Measurements from ENCODE around the gene TNFSF13B. TPM values are rescaled to one million over a fixed set of nuclear protein-coding genes. Genes with fewer than 3 reads are reported as not detected.

The TNFSF13B gene
- total RNA-seq, 1 donor from 2014 or later = 2.1 TPM

DNA sequence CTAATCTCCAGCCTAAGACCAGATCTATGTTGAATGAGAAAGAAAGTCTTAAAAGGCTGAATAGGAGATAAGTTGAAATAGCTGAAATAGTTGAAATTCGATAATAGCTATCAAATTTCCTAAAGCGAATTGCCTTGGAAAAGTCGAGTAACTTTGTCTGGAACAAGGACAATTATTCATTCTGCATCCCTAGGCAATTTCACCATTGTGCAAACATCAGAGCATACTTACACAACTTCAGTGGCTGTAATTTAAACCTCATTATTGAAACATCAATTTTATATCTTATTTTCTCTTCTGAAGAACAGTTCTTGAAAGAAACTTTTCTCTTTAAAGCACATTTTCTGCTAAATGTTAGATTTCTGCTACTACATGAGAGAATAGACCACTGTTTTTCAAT is 13.6 kb downstream of the TNFSF13B start:
- no peaks in the 10 kb centered on the region for H3K9me3 Mint-ChIP-seq
- TF ChIP-seq, protein P1, sequence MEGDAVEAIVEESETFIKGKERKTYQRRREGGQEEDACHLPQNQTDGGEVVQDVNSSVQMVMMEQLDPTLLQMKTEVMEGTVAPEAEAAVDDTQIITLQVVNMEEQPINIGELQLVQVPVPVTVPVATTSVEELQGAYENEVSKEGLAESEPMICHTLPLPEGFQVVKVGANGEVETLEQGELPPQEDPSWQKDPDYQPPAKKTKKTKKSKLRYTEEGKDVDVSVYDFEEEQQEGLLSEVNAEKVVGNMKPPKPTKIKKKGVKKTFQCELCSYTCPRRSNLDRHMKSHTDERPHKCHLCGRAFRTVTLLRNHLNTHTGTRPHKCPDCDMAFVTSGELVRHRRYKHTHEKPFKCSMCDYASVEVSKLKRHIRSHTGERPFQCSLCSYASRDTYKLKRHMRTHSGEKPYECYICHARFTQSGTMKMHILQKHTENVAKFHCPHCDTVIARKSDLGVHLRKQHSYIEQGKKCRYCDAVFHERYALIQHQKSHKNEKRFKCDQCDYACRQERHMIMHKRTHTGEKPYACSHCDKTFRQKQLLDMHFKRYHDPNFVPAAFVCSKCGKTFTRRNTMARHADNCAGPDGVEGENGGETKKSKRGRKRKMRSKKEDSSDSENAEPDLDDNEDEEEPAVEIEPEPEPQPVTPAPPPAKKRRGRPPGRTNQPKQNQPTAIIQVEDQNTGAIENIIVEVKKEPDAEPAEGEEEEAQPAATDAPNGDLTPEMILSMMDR (IDR thresholded peaks at IDR 0.05; ENCODE audit: unreplicated experiment) = no peak
- H3K36me3 Mint-ChIP-seq = no peaks in the 10 kb centered on the region
- no peaks in the 10 kb centered on the region for H3K27me3 Mint-ChIP-seq (ENCODE audit: low read depth)
- no peak overlapping the region for H3K4me3 Mint-ChIP-seq
- no peak for DNase-seq (ENCODE audit: low spot score in 2 of 2, unreplicated experiment in 2 of 2)
- H3K27ac Mint-ChIP-seq = no peak overlapping the region
- peaks cover 9% of the 10 kb centered on the region for H3K4me1 Mint-ChIP-seq

DNA sequence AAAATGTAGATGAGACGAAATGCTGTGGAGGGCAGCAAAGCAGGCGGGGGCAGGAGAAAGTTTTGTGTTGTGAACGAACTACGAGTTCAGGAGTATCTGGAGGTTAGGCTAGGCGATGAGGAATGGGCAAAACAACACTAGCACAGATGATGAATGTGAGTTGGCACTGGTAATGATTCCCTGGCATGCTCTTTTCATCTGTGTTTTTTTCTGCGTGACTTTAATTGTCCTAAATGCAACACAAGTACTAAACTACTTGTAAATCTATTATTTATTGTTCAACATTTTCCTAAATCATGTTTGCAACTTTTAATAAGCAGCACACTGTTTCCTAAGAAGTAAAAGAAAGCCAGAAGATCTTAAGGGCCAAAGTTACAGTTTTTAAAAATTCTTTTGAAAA is 19.2 kb downstream of the TNFSF13B start:
- Mint-ChIP-seq H3K27me3 (ENCODE audit: low read depth) (peaks cover 4% of the 10 kb centered on the region), H3K36me3 (no peaks in the 10 kb centered on the region), H3K27ac (no peak overlapping the region), H3K4me3 (no peak overlapping the region), H3K4me1 (no peaks in the 10 kb centered on the region), H3K9me3 (no peaks in the 10 kb centered on the region)
- TF ChIP-seq, protein P1 (IDR thresholded peaks at IDR 0.05; ENCODE audit: unreplicated experiment) = no peak
- DNase-seq (ENCODE audit: low spot score in 2 of 2, unreplicated experiment in 2 of 2) = no peak

DNA sequence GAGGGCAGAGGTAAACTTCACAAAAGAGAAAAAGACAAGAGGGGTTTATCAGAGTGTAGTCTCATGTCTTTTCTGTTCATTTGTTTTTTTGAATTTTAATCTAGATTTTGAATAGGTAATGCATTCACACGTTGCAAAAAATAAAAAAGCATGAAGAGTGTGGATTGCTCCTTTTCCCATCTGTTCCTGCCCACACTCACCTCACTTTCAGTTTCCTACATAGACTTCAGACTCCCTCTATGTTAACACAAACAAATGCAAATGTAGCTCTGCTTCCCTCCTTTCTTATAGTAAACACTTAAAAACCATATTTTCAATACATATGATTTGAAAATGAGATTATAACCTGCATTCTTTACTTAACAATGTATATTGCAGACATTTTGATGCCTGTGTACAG is 20.3 kb downstream of the TNFSF13B start:
- no peak overlapping the region for H3K27ac Mint-ChIP-seq
- DNase-seq (ENCODE audit: low spot score in 2 of 2, unreplicated experiment in 2 of 2) = no peak
- H3K4me3 Mint-ChIP-seq = no peak overlapping the region
- no peaks in the 10 kb centered on the region for H3K36me3 Mint-ChIP-seq
- H3K9me3 Mint-ChIP-seq = no peaks in the 10 kb centered on the region
- peaks cover 4% of the 10 kb centered on the region for H3K27me3 Mint-ChIP-seq (ENCODE audit: low read depth)
- TF ChIP-seq, protein P1 (IDR thresholded peaks at IDR 0.05; ENCODE audit: unreplicated experiment) = no peak
- no peaks in the 10 kb centered on the region for H3K4me1 Mint-ChIP-seq

DNA sequence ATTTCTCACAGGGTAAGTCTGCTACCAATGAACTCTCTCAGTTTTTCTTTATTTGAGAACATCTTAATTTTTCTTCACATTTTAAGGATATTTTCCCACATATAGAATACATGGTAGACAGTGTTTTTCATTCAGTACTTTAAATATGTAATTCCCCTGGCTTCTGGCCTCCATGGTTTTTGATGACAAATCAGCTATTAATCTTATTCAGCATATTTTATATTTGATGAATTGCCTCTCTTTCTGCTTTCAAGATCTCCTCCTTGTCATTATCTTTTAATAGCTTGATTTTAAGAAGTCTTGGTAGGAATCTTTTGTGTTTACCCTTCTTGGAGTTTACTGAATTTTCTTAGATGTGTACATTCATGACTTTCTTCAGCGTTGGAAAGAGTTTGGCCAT is 27.6 kb downstream of the TNFSF13B start:
- no peak overlapping the region for H3K4me3 Mint-ChIP-seq

DNA sequence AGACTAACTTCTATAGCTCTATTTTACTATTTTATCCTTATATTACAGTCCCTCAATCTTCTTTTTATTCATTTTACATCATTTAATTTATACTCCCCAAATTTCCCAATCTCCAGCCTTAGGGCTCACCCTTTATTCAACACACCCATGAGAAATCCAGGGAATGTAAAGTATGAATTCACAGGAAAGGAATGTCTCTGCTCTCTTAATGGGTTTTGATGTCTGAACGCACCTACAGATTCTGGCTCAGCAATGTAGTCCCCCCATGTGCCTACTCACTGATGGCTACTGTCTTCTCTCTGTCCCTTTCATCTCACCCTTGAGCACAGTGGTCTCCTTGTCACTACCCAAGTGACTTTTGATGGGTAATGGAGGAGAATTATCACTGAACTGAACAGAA is 32.8 kb downstream of the TNFSF13B start:
- no peak overlapping the region for H3K27ac Mint-ChIP-seq
- H3K4me1 Mint-ChIP-seq = no peaks in the 10 kb centered on the region
- no peaks in the 10 kb centered on the region for H3K36me3 Mint-ChIP-seq
- H3K9me3 Mint-ChIP-seq = peaks cover 16% of the 10 kb centered on the region
- DNase-seq (ENCODE audit: low spot score in 2 of 2, unreplicated experiment in 2 of 2) = no peak
- TF ChIP-seq, protein P1 (IDR thresholded peaks at IDR 0.05; ENCODE audit: unreplicated experiment) = no peak
- H3K27me3 Mint-ChIP-seq (ENCODE audit: low read depth) = no peaks in the 10 kb centered on the region
- H3K4me3 Mint-ChIP-seq = no peak overlapping the region

More for the DNA sequence above, 27.6 kb downstream of the TNFSF13B start:
- Mint-ChIP-seq H3K4me1 (no peaks in the 10 kb centered on the region), H3K9me3 (peaks cover 28% of the 10 kb centered on the region), H3K27ac (no peak overlapping the region), H3K27me3 (ENCODE audit: low read depth) (no peaks in the 10 kb centered on the region), H3K36me3 (no peaks in the 10 kb centered on the region)
- TF ChIP-seq, protein P1 (IDR thresholded peaks at IDR 0.05; ENCODE audit: unreplicated experiment) = no peak
- no peak for DNase-seq (ENCODE audit: low spot score in 2 of 2, unreplicated experiment in 2 of 2)
